ENCODE data around the gene GRWD1.
A peak's percentile ranks its signal among the peaks of the same experiment; 100 is the strongest.

The GRWD1 gene

GRCh38 chr19:48405010-48405659 lies 40.6 kb upstream of the GRWD1 start:
- Histone ChIP-seq H3K4me1 (ENCODE audit: control insufficient read depth, insufficient read depth, low read length) (peaks cover 3% of the 10 kb centered on the region), H3K9ac (ENCODE audit: low read length) (no peak overlapping the region), H3K9me3 (ENCODE audit: control insufficient read depth, low read length) (no peaks in the 10 kb centered on the region), H3K27me3 (replicated peaks; ENCODE audit: control insufficient read depth, insufficient read depth, low read length) (no peaks in the 10 kb centered on the region), H3K4me3 (ENCODE audit: low read length) (no peak overlapping the region), H3K36me3 (ENCODE audit: control insufficient read depth, insufficient read depth, low read length, severe bottlenecking) (no peaks in the 10 kb centered on the region)
- DNase-seq (ENCODE audit: low read depth) = no peak

- no peak overlapping the region for H3K9ac ChIP-seq (ENCODE audit: low read length)
- DNase-seq (ENCODE audit: low read depth) = no peak
- H3K4me1 ChIP-seq (ENCODE audit: control insufficient read depth, insufficient read depth, low read length) = no peaks in the 10 kb centered on the region
- H3K27me3 ChIP-seq (replicated peaks; ENCODE audit: control insufficient read depth, insufficient read depth, low read length) = no peaks in the 10 kb centered on the region
- no peak overlapping the region for H3K4me3 ChIP-seq (ENCODE audit: low read length)
- no peaks in the 10 kb centered on the region for H3K36me3 ChIP-seq (ENCODE audit: control insufficient read depth, insufficient read depth, low read length, severe bottlenecking)
- H3K9me3 ChIP-seq (ENCODE audit: control insufficient read depth, low read length) = no peaks in the 10 kb centered on the region
These were observed 39.9 kb upstream of the GRWD1 start for GRCh38 chr19:48405850-48406249.

- H3K36me3 ChIP-seq (ENCODE audit: control insufficient read depth, insufficient read depth, low read length, severe bottlenecking) = no peaks in the 10 kb centered on the region
- H3K27me3 ChIP-seq (replicated peaks; ENCODE audit: control insufficient read depth, insufficient read depth, low read length) = no peaks in the 10 kb centered on the region
- no peak for DNase-seq (ENCODE audit: low read depth)
- no peaks in the 10 kb centered on the region for H3K9me3 ChIP-seq (ENCODE audit: control insufficient read depth, low read length)
- H3K9ac ChIP-seq (ENCODE audit: low read length) = no peak overlapping the region
- H3K4me1 ChIP-seq (ENCODE audit: control insufficient read depth, insufficient read depth, low read length) = no peaks in the 10 kb centered on the region
- no peak overlapping the region for H3K4me3 ChIP-seq (ENCODE audit: low read length)
These were observed 31.8 kb upstream of the GRWD1 start for GRCh38 chr19:48413879-48414587.

GRCh38 chr19:48415395-48415794 lies 30.4 kb upstream of the GRWD1 start:
- peak; percentile 70 for DNase-seq (ENCODE audit: low read depth)

GRCh38 chr19:48415806-48416221 lies 30.0 kb upstream of the GRWD1 start:
- H3K9ac ChIP-seq (ENCODE audit: low read length) = no peak overlapping the region
- peaks cover 3% of the 10 kb centered on the region for H3K4me1 ChIP-seq (ENCODE audit: control insufficient read depth, insufficient read depth, low read length)
- no peak overlapping the region for H3K4me3 ChIP-seq (ENCODE audit: low read length)
- no peak for DNase-seq (ENCODE audit: low read depth)
- H3K9me3 ChIP-seq (ENCODE audit: control insufficient read depth, low read length) = no peaks in the 10 kb centered on the region
- H3K36me3 ChIP-seq (ENCODE audit: control insufficient read depth, insufficient read depth, low read length, severe bottlenecking) = no peaks in the 10 kb centered on the region
- no peaks in the 10 kb centered on the region for H3K27me3 ChIP-seq (replicated peaks; ENCODE audit: control insufficient read depth, insufficient read depth, low read length)

More at GRCh38 chr19:48415395-48415794, 30.4 kb upstream of the GRWD1 start:
- no peaks in the 10 kb centered on the region for H3K4me1 ChIP-seq (ENCODE audit: control insufficient read depth, insufficient read depth, low read length)
- H3K36me3 ChIP-seq (ENCODE audit: control insufficient read depth, insufficient read depth, low read length, severe bottlenecking) = no peaks in the 10 kb centered on the region
- no peaks in the 10 kb centered on the region for H3K9me3 ChIP-seq (ENCODE audit: control insufficient read depth, low read length)
- H3K9ac ChIP-seq (ENCODE audit: low read length) = no peak overlapping the region
- H3K4me3 ChIP-seq (ENCODE audit: low read length) = no peak overlapping the region
- no peaks in the 10 kb centered on the region for H3K27me3 ChIP-seq (replicated peaks; ENCODE audit: control insufficient read depth, insufficient read depth, low read length)

GRCh38 chr19:48417421-48417820 lies 28.4 kb upstream of the GRWD1 start:
- no peak overlapping the region for H3K9ac ChIP-seq (ENCODE audit: low read length)
- H3K27me3 ChIP-seq (replicated peaks; ENCODE audit: control insufficient read depth, insufficient read depth, low read length) = no peaks in the 10 kb centered on the region
- H3K36me3 ChIP-seq (ENCODE audit: control insufficient read depth, insufficient read depth, low read length, severe bottlenecking) = no peaks in the 10 kb centered on the region
- peaks cover 14% of the 10 kb centered on the region for H3K4me1 ChIP-seq (ENCODE audit: control insufficient read depth, insufficient read depth, low read length)
- no peaks in the 10 kb centered on the region for H3K9me3 ChIP-seq (ENCODE audit: control insufficient read depth, low read length)
- DNase-seq (ENCODE audit: low read depth) = no peak
- H3K4me3 ChIP-seq (ENCODE audit: low read length) = no peak overlapping the region

- no peak overlapping the region for H3K4me3 ChIP-seq (ENCODE audit: low read length)
- no peaks in the 10 kb centered on the region for H3K9me3 ChIP-seq (ENCODE audit: control insufficient read depth, low read length)
- H3K36me3 ChIP-seq (ENCODE audit: control insufficient read depth, insufficient read depth, low read length, severe bottlenecking) = no peaks in the 10 kb centered on the region
- peaks cover 14% of the 10 kb centered on the region for H3K4me1 ChIP-seq (ENCODE audit: control insufficient read depth, insufficient read depth, low read length)
- no peak overlapping the region for H3K9ac ChIP-seq (ENCODE audit: low read length)
- no peak for DNase-seq (ENCODE audit: low read depth)
- no peaks in the 10 kb centered on the region for H3K27me3 ChIP-seq (replicated peaks; ENCODE audit: control insufficient read depth, insufficient read depth, low read length)
These were observed 27.3 kb upstream of the GRWD1 start for GRCh38 chr19:48418317-48419064.

GRCh38 chr19:48419158-48419920 lies 26.4 kb upstream of the GRWD1 start:
- Histone ChIP-seq H3K4me3 (ENCODE audit: low read length) (no peak overlapping the region), H3K9me3 (ENCODE audit: control insufficient read depth, low read length) (no peaks in the 10 kb centered on the region), H3K4me1 (ENCODE audit: control insufficient read depth, insufficient read depth, low read length) (peaks cover 14% of the 10 kb centered on the region), H3K9ac (ENCODE audit: low read length) (no peak overlapping the region), H3K27me3 (replicated peaks; ENCODE audit: control insufficient read depth, insufficient read depth, low read length) (no peaks in the 10 kb centered on the region), H3K36me3 (ENCODE audit: control insufficient read depth, insufficient read depth, low read length, severe bottlenecking) (no peaks in the 10 kb centered on the region)
- peak; percentile 45 for DNase-seq (ENCODE audit: low read depth)

- Histone ChIP-seq H3K27me3 (replicated peaks; ENCODE audit: control insufficient read depth, insufficient read depth, low read length) (no peaks in the 10 kb centered on the region), H3K36me3 (ENCODE audit: control insufficient read depth, insufficient read depth, low read length, severe bottlenecking) (no peaks in the 10 kb centered on the region)
- DNase-seq (ENCODE audit: low read depth) = no peak
These were observed 24.2 kb upstream of the GRWD1 start for GRCh38 chr19:48421548-48421947.

GRCh38 chr19:48424694-48425219 lies 21.0 kb upstream of the GRWD1 start:
- no peaks in the 10 kb centered on the region for H3K9me3 ChIP-seq (ENCODE audit: control insufficient read depth, low read length)
- H3K4me3 ChIP-seq (ENCODE audit: low read length) = no peak overlapping the region
- peaks cover 19% of the 10 kb centered on the region for H3K4me1 ChIP-seq (ENCODE audit: control insufficient read depth, insufficient read depth, low read length)
- peak overlapping the region; percentile 64 for H3K9ac ChIP-seq (ENCODE audit: low read length)
- H3K27me3 ChIP-seq (replicated peaks; ENCODE audit: control insufficient read depth, insufficient read depth, low read length) = no peaks in the 10 kb centered on the region
- no peaks in the 10 kb centered on the region for H3K36me3 ChIP-seq (ENCODE audit: control insufficient read depth, insufficient read depth, low read length, severe bottlenecking)
- peak; percentile 59 for DNase-seq (ENCODE audit: low read depth)

More at GRCh38 chr19:48421548-48421947, 24.2 kb upstream of the GRWD1 start:
- peak overlapping the region; percentile 43 for H3K9ac ChIP-seq (ENCODE audit: low read length)
- H3K9me3 ChIP-seq (ENCODE audit: control insufficient read depth, low read length) = no peaks in the 10 kb centered on the region
- peaks cover 19% of the 10 kb centered on the region for H3K4me1 ChIP-seq (ENCODE audit: control insufficient read depth, insufficient read depth, low read length)
- H3K4me3 ChIP-seq (ENCODE audit: low read length) = peak overlapping the region; percentile 0
